Activated naive CD4-positive, alpha-beta T cell treated with anti-CD3 and anti-CD28 coated beads for 36 hours (primary cell): ENCODE results near the gene DLG1. TPM values are rescaled to one million over a fixed set of nuclear protein-coding genes. Genes with fewer than 3 reads are reported as not detected.
A peak's percentile ranks its signal among the peaks of the same experiment; 100 is the strongest.

ENCODE experiments used
- CTCF ChIA-PET: fragments of 350-600 bp; sonication (Branson Sonifier 250); formaldehyde crosslinking; loops from one replicate; lab custom pipeline; 2021; ENCODE audit warnings: antibody characterized with exemption; lab: Charles Lee
- DNase-seq: peaks from one replicate; pipeline ENCODE4 v3.0.0-alpha.2; 2020
- H3K27ac Mint-ChIP-seq: one replicate; pipeline ENCODE4 v1.8.0; 2021; ENCODE audit warnings: mild to moderate bottlenecking, mixed read lengths
- H3K27me3 Mint-ChIP-seq: one replicate; pipeline ENCODE4 v1.8.0; 2021; ENCODE audit warnings: low read depth, mixed read lengths
- H3K36me3 Mint-ChIP-seq: one replicate; pipeline ENCODE4 v1.8.0; 2021; ENCODE audit warnings: low read depth, mixed read lengths
- H3K4me1 Mint-ChIP-seq: one replicate; pipeline ENCODE4 v1.8.0; 2021; ENCODE audit warnings: low read depth, mixed read lengths
- H3K4me3 Mint-ChIP-seq: one replicate; pipeline ENCODE4 v1.8.0; 2021; ENCODE audit warnings: mild to moderate bottlenecking, moderate library complexity, mixed read lengths
- H3K9me3 Mint-ChIP-seq: one replicate; pipeline ENCODE4 v1.8.0; 2021; ENCODE audit warnings: mixed read lengths
- intact Hi-C: fragments of 100-400 bp; cut with micrococcal nuclease; formaldehyde crosslinking; loops from one replicate; pipeline ENCODE4 v1.15.1; 2023
- total RNA-seq, 2 experiments: library from RNA; stranded (reverse); gene quantifications; one replicate each; pipeline ENCODE4 v1.2.3, GENCODE V29; 2021

The DLG1 gene
- total RNA-seq, 2 experiments from 2014 or later = 51.9 to 55.2 TPM

DNA sequence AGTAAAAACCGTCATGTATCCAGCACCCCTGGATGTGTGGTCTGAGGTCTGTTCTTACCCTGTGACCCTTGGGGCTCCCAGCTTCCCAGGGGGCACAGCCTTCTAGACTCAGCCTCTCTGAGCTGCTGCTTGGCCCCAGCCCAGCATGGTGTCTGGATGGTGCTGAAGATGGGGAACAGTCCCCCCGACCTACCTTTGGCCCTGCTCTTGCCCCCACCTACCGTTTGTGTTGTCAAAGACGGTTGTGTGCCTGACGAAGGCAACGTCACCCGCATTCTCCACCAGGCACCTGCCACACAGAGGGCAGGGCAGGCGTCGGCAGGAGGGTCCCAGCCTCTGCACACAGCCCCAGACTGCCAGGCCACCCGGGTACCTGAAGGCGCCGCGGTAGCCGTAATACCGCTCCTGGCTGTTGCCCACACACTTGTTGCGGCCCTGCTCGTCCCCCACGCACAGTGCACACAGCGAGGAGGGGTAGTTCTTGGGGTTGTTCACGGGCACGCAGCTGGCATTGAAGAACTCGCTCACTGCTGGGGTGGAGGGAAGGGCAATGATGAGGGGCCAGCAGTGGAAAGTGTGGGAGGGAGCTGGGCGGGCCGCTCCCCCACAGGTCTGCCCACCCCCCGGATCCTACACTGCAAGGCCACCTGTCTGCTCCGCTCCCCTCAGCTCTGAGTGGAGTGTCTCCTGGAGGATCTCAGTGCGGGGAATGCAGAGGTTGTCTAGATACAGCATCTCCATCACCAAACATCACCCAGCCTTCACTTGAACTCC, 289.8 kb downstream of the DLG1 start:
- Mint-ChIP-seq H3K4me1 (peaks cover 5% of the 10 kb centered on the region), H3K27me3 (no peaks in the 10 kb centered on the region), H3K36me3 (no peaks in the 10 kb centered on the region), H3K9me3 (no peaks in the 10 kb centered on the region), H3K27ac (no peak overlapping the region), H3K4me3 (no peak overlapping the region)
- CTCF ChIA-PET = interaction anchor here (1.3 kb wide), 1 partner anchor 21 kb away, joined by 5 read pairs; the partner anchor contains the start of gene MELTF
- intact Hi-C loops = no loop called here
- DNase-seq = no peak

GRCh38 chr3:197007953-197008352, 290.5 kb downstream of the DLG1 start:
- Mint-ChIP-seq H3K36me3 (no peaks in the 10 kb centered on the region), H3K4me3 (no peak overlapping the region), H3K9me3 (no peaks in the 10 kb centered on the region), H3K27ac (no peak overlapping the region), H3K4me1 (peaks cover 5% of the 10 kb centered on the region), H3K27me3 (no peaks in the 10 kb centered on the region)
- intact Hi-C loops = no loop called here
- CTCF ChIA-PET = interaction anchor here (1.3 kb wide), 1 partner anchor 22 kb away, joined by 5 read pairs; the partner anchor contains the start of gene MELTF
- DNase-seq = no peak

DNA sequence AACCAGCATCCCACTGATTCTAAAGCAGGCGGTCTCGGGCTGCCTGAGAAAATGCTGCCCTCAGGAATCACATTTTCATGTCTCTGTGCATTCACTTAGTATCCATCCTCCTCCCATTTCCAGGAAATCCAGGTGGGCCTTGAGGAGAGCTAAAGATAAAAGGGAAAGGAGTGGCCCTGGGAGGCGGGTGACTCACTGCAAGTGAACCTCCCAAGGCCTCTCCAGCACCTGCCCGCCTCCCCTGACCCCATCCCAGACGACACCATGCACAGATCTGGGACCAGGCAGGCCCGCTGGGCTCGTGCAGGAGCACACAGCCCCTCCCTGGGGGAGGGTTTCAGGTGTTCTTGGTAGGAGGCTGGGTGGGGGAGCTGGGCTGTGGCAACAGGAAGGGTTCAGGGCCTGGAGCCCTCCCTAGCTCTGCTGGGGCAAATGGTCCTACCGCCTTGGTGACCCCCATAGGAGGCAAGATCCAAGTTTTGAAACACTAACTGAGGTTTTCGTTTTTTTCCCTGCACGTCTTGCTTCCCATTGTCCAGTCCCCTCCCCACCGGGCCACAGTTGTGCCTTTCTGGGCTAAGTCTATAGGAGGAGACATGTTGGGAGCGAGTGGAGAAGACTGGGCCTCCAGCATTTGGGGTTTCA, 291.0 kb downstream of the DLG1 start:
- H3K27ac Mint-ChIP-seq = no peak overlapping the region
- CTCF ChIA-PET = interaction anchor here (1.0 to 3.1 kb wide), 4 partner anchors 22 to 180 kb away, joined by 3 to 17 read pairs (median 4); partner anchors contain the start of gene MELTF
- H3K4me3 Mint-ChIP-seq = no peak overlapping the region
- intact Hi-C loops = no loop called here
- peaks cover 5% of the 10 kb centered on the region for H3K4me1 Mint-ChIP-seq
- no peaks in the 10 kb centered on the region for H3K36me3 Mint-ChIP-seq
- no peaks in the 10 kb centered on the region for H3K9me3 Mint-ChIP-seq
- no peak for DNase-seq
- no peaks in the 10 kb centered on the region for H3K27me3 Mint-ChIP-seq

DNA sequence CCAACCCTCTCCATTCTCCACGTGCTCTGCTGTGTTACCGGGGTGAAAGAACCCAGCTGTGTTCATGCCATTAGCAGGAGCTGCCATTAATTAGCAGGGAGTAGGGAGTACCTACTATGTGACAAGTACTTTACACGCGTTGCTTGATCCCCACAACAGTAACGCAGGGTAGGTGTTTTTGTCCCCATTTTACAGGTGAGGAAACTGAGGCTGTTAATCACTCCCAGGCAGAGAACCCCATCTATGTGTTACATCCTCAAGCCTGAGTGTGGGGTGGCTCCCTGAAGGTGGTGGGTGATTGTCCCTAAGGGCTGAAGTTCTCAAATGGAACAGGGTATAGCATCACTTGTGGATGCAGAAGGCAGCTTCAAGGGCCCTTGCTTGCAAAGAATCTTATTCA, 291.6 kb downstream of the DLG1 start:
- DNase-seq = no peak
- H3K4me1 Mint-ChIP-seq = peaks cover 5% of the 10 kb centered on the region
- no peaks in the 10 kb centered on the region for H3K36me3 Mint-ChIP-seq
- CTCF ChIA-PET = interaction anchor here (0.6 to 3.1 kb wide), 4 partner anchors 23 to 359 kb away, joined by 3 to 17 read pairs (median 3); partner anchors contain the start of gene MELTF
- H3K27ac Mint-ChIP-seq = no peak overlapping the region
- H3K4me3 Mint-ChIP-seq = no peak overlapping the region
- intact Hi-C loops = no loop called here
- H3K27me3 Mint-ChIP-seq = no peaks in the 10 kb centered on the region
- H3K9me3 Mint-ChIP-seq = no peaks in the 10 kb centered on the region

DNA sequence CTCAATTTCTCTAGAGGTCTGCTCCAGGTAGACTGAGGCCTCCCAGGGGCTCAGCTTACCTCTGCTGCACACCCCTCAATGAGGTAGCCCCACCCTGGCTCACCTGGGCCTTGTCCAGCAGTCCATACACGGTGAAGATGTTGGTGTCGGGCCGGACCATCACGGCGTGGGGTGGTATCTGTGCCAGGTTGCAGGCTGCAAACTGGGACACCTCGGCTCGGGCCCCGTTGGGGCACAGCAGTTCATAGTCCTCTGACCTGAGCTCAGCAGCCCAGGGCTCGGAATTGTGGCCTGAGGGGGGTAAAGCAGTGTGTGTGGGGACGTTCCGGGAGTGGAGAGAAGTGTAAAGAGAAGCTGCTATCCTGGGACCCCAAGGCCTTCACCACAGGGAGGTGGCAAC, 292.0 kb downstream of the DLG1 start:
- Mint-ChIP-seq H3K36me3 (no peaks in the 10 kb centered on the region), H3K27ac (no peak overlapping the region), H3K9me3 (no peaks in the 10 kb centered on the region), H3K27me3 (no peaks in the 10 kb centered on the region), H3K4me3 (no peak overlapping the region), H3K4me1 (peaks cover 8% of the 10 kb centered on the region)
- DNase-seq = no peak
- CTCF ChIA-PET = interaction anchor here (0.6 to 3.1 kb wide), 5 partner anchors 23 to 359 kb away, joined by 3 to 17 read pairs (median 3); partner anchors contain the start of gene MELTF
- intact Hi-C loops = no loop called here

- CTCF ChIA-PET = interaction anchor here (0.6 to 3.1 kb wide), 5 partner anchors 26 to 483 kb away, joined by 4 to 17 read pairs (median 8); partner anchors contain the start of gene MELTF
- peak; percentile 41 for DNase-seq
- no peaks in the 10 kb centered on the region for H3K9me3 Mint-ChIP-seq
- H3K36me3 Mint-ChIP-seq = no peaks in the 10 kb centered on the region
- H3K27ac Mint-ChIP-seq = peak overlapping the region; percentile 77
- no peaks in the 10 kb centered on the region for H3K27me3 Mint-ChIP-seq
- peaks cover 8% of the 10 kb centered on the region for H3K4me1 Mint-ChIP-seq
- H3K4me3 Mint-ChIP-seq = peak overlapping the region; percentile 78
- intact Hi-C loops = loop anchor here (1.0 to 5.0 kb wide), 4 partner anchors 26 to 294 kb away; partner anchors contain the start of genes DLG1, MELTF and NCBP2
These were observed 294.7 kb downstream of the DLG1 start for GRCh38 chr3:197003461-197004385.

DNA sequence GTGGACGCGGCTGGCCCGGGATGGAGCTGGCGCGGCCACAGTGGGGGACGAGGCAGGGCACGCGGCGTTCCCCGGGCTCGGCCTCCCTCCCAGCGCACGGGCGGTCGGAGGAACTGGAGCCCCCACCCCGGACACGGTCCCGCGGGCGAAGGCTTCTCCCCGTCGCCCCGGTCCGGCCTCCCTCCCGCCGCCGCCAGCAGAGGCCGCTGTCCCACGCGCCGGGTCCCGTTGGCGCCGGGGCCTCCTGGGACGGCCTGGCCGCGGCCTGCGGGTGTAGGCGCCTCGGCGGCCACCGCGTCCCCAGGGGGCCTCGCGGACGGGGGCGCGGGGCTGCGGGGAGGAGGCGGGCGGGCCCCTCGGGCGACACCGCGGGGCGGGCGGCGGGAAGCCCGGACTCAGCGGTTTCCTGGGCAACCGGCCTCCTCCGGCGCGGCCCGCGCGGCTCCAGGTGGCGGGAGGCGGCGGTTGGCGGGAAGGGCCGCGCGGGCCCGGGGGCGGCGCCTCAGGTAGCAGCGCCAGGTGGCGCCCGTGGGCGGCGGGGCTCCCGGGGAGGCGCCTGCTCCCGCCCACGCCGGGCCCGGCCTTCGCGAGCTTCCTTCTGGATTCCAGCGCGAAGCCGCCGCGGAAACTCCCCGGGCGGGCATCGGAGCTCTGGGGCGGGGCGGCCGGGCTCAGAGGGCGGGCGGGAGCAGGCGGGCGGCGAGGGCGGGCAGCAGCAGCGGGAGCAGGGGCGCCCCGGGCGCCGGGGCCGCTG, 295.5 kb downstream of the DLG1 start:
- H3K4me3 Mint-ChIP-seq = no peak overlapping the region

DNA sequence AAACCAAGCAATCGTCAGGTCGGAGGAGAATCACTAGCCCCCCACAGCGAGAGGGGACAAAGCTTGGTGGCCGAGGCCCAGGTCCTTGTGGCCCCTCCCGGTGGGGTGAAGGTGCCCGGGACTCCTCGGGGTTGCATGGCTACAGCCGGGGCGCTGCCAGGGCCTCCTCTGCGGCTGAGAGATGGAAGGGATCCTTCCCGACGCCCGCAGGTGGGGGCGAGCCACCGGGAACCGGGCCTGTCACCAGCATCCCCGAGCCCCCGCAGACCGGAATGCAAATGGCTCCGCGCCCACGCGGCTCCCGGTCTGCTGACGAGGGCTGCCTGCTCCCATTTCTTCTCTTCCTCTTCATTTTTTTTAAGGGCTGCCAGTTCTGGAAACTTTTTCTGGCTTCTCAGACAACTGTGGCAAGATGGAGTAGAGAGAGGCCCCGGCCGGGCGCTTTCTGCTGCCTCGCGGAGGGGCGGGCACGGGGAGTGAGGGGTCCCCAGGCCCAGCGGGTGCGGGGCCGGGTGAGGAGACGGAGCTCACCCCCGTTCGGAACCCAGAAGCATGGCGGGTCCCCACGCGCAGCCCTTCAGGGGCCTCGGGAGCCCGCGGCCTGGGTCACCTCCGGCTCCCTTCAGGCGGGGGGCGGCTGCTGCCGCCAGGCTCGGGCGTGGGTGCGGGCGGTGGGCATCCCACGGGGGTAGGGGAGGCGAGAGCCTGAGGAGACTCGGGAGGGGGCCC, 296.3 kb downstream of the DLG1 start:
- Mint-ChIP-seq H3K4me3 (peak overlapping the region; percentile 47), H3K27ac (no peak overlapping the region), H3K9me3 (no peaks in the 10 kb centered on the region), H3K4me1 (peaks cover 8% of the 10 kb centered on the region), H3K36me3 (no peaks in the 10 kb centered on the region), H3K27me3 (no peaks in the 10 kb centered on the region)
- intact Hi-C loops = loop anchor here (1.0 to 5.0 kb wide), 2 partner anchors 295 to 508 kb away; partner anchors contain the start of gene DLG1
- peak; percentile 8 for DNase-seq
- CTCF ChIA-PET = interaction anchor here (1.4 to 2.1 kb wide), 3 partner anchors 27 to 185 kb away, joined by 7 to 15 read pairs (median 8); partner anchors contain the start of gene MELTF

More for the DNA sequence above, 295.5 kb downstream of the DLG1 start:
- CTCF ChIA-PET = interaction anchor here (1.4 to 2.1 kb wide), 3 partner anchors 26 to 184 kb away, joined by 7 to 15 read pairs (median 8); partner anchors contain the start of gene MELTF
- H3K36me3 Mint-ChIP-seq = no peaks in the 10 kb centered on the region
- intact Hi-C loops = loop anchor here (1.0 to 5.0 kb wide), 5 partner anchors 26 to 507 kb away; partner anchors contain the start of genes DLG1, MELTF and NCBP2
- H3K9me3 Mint-ChIP-seq = no peaks in the 10 kb centered on the region
- DNase-seq = peak; percentile 92
- no peak overlapping the region for H3K27ac Mint-ChIP-seq
- H3K27me3 Mint-ChIP-seq = no peaks in the 10 kb centered on the region
- H3K4me1 Mint-ChIP-seq = peaks cover 8% of the 10 kb centered on the region

DNA sequence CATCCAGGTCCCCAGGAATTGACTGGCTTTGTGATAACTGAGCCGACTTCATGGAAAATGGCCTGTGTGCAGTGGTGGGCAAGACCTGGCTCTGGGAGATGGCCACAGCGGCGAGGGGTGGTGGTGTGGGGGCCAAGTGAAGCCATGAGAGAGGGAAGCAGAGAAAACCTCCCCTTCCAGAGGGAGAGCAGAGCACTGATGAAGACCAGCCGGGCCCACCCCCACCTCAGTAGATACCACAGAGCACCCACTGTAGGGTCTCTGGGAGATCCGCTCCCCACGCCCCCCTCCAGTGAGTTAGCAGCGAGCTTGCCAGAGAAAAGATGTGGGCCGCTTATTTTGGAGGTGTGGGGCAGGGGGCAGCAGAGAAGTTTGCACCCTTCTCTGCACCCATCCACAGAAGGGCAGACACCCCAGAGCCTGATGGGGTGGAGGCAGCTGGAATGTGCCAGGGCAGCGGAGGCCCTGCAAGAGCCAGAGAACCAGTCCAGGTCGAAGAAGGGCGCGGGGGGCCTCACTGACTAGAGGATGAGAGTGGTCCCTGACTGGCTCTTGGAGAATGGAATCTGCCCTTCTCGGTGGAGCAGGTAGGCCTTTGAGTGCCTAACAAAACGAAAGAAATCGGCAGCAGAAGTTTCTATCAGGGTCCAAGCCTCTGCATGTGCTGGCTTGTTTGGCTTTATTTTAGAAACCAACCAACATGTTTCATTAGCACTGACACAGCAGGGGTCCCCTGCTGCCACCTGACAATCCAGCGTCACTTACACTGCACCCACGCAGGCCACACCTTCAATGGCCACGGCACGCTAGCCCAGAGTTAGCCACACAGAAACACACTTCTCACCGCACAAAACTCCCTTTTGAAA, 297.1 kb downstream of the DLG1 start:
- H3K4me1 Mint-ChIP-seq = peaks cover 8% of the 10 kb centered on the region
- no peaks in the 10 kb centered on the region for H3K9me3 Mint-ChIP-seq
- no peaks in the 10 kb centered on the region for H3K27me3 Mint-ChIP-seq
- no peak for DNase-seq
- no peaks in the 10 kb centered on the region for H3K36me3 Mint-ChIP-seq
- intact Hi-C loops = loop anchor here (5.0 kb wide), 1 partner anchor 296 kb away; the partner anchor contains the start of gene DLG1
- CTCF ChIA-PET = interaction anchor here (0.6 to 2.1 kb wide), 2 partner anchors 28 to 183 kb away, joined by 3 to 15 read pairs; partner anchors contain the start of gene MELTF
- no peak overlapping the region for H3K27ac Mint-ChIP-seq
- peak overlapping the region; percentile 47 for H3K4me3 Mint-ChIP-seq
